Stimulated activated CD8-positive, alpha-beta memory T cell treated with anti-CD3 and anti-CD28 coated beads, Interleukin-12 subunit alpha, Interleukin-12 subunit beta, amount 100 ng/mL, for 1 hour (primary cell): ENCODE measurements around the gene GSTO2.
A peak's percentile ranks its signal among the peaks of the same experiment; 100 is the strongest.

Experiments
- DNase-seq: peaks from one replicate; pipeline ENCODE4 v3.0.0-alpha.2; 2020; ENCODE audit warnings: low read depth

GSTO2 gene

DNA sequence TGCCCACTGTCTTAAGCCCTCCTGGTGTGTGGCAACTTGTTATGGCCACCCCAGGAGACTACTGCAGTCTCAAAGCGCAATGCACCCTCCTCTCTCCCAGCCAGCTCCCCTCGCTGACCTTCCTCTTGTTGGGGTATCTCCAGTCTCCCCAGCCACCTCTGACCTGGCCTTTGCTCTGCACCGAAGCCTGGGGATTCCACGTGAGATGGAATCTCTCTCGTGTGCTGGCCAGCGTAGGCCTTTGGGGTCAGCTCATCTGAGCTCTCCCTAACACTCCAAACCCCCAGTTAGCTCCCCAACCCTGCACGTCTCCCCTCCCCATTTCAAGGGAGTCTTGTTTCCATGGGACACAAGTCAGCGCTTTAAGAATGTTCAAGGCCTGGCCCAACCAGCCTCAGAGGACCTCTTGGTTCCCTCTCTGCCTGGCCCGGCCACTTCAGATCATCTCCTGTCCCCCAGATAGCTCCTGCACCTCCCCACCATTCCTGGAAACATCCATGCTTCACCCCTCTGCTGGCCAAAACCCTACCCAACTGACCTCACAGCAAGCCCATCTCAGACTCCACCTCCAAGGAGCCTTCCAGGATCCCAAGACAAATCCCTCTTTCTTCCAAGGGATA is 58.1 kb downstream of the GSTO2 start:
- DNase-seq: no peak

DNA sequence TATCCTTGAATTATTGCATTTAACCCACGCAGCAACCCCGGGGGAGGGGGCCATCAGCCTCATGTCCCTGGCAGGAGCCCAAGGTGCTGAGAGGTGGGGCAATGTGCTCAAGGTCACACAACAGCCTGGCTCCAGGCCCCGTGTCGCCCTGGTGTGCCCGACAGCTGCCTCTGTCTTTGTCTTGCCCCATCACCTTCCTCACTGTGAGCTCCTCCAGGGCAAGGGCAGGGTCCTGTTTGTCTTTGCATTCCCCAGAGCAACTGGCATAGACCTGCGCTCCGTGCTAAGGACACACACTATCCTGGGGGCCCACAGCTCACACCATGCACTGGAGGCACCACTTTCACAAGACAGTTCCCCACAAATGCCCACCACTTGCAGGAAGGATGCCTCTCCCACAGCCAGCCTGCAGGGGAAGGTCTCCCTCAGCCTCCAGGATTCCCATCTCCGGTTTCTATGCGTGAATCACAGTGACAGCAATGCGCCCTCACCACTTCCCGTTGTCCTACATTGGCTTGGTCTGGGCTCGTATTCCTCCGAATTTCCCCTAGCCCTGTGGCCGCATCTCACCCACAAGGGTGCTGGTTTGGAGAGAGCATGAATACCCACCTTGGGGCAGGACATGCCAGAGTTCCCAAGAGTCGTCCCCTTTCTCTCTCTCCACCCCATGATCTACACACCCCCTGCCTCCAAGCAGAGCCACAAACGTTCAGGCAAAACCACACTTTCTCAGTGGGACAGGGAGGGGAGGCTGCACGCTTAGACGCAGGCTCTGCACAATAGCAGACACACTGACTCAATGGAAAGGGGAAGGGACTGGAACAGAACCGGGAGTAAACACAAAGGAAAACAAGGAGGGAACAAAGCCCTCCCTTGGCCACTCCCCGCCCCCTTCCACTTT is 59.0 kb downstream of the GSTO2 start:
- no peak for DNase-seq

DNA sequence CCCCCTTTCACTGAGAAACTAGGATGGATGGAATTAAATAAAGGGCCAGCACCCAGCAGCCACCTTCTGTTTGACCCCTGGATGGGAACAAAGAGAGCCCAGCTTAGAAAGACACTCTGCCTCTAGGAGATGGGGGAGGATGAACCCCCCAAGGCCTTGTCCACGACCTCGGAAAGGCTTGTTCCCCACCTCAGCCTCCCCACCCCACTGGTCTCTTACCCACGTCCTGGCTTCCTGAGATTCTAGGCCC is 59.6 kb downstream of the GSTO2 start:
- no peak for DNase-seq

DNA sequence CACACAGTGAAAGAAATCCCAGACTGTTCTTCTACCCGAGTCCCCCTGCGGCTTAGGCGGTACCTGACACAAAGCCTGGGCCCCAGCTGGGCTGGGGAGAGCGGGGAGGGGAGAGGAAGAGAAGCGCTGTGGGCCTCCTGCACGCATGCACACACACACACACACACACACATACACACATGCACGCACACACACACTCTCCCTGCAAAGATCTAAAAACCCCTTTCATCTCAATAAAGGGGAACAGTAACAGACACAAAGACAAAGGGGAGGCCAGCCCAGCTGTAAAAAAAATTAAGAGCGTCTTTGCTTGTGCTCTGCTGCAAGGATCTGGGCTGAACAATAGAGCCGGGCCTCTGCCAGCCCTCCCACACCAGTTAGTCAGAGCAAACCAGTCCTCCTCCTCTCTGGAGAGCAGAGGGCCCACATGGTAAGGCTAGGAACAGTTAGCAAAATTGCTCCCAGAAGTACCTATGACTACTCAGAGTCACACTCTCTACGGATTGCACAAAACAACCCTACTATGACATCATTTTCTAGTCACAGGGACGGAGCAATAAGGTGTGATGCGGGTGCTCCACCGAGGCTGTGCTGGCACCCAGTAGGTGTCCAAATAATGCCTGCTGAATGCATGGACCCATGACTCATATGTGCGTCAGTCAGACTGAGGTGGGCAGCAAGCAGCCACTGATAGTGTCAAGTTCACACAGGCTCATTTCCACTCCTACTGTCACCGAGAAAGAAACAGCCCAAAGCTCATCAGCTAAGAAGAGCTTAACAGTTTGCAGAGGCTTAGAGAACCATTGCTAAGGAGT is 60.1 kb downstream of the GSTO2 start:
- peak; percentile 47 for DNase-seq

DNA sequence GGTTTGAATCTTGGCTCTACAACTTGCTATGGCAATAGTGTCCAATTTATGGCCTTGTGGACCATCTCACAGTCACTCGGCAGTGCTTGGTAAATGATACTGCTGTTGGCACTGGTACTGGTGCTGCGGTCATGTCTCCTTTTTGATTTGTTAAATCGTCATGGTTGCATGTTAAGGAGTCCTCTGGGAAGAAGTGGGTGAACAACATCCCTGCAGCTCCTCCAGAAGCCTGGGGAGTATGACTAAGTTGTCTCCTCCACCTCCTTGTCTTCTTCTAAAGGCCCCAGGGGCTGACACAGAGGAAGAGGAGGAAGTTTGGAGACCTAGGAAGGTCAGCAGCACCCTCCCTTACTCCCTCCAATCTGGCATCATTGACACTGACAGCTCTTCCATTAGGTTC is 60.8 kb downstream of the GSTO2 start:
- no peak for DNase-seq

DNA sequence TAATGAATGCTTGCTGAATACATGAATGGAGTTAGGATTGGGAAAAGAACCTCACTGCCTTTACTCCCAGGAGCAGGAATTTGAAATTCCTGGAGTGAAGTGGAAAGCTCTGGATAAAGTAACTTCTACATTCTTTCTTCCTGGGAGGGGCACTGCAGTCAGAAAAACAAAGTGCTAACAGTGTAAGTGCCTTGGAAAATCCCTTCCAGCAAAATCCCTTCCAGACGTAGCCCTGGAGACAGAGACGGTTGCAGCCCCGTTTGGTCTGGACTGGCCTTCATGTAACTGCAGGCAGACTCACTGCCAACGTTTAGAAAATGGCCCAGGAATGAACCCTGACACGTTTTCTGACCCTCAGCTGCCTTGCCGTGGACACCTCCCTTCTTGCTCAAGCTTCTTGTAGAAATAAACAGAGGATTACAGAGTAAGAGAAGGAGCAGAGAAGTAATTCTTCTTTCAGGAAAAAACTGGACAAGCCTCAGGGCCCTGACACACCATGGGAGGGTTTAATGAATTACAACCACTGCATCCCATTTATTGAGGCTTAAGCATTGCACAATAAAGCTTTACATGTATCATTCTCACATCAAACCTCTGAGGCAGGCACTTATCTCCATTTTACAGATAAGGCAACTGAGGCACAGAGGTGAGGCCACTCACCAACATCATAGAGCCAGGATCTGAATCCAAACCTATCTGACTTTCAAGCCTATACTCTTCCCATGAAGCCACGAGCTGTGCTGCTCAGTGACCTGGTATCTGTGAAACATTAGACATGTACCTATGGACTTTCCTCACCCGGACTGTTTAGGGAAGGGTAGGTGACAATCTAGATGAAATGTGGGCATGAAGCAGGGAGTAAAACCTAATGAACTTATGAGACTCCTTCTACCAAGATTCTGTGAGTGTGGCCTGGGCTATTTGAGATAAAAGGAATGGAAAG is 61.5 kb downstream of the GSTO2 start:
- no peak for DNase-seq

DNA sequence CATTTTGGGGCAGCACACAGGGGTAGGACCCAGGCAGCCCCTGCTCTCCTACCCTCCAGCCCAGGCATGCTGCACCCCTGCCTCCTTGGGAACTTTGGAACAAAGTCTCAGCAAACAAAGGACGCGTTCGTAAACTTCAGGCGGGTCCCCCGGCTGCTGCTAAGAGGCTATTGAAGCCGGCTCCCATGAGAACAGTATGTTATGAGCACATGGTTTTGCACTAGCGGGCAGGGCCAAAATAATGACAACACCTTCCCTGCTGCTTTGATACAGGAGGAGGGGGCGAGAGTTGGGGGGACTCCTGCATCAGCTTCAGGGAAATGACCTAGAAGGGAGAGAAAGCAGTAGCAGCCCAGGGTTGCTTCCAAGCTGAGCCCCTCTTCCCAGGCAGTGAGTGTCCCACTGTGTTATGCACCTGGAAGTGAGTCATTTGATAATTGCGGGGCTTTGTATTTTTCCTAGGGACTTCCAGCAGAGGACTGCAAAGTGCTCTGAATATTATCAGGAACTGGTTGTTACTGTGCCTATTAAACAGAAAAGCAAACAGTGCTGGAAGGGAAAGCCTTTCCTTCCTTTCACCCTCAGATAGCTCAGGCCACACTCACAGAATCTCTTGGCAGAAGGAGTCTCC is 62.3 kb downstream of the GSTO2 start:
- DNase-seq: no peak

DNA sequence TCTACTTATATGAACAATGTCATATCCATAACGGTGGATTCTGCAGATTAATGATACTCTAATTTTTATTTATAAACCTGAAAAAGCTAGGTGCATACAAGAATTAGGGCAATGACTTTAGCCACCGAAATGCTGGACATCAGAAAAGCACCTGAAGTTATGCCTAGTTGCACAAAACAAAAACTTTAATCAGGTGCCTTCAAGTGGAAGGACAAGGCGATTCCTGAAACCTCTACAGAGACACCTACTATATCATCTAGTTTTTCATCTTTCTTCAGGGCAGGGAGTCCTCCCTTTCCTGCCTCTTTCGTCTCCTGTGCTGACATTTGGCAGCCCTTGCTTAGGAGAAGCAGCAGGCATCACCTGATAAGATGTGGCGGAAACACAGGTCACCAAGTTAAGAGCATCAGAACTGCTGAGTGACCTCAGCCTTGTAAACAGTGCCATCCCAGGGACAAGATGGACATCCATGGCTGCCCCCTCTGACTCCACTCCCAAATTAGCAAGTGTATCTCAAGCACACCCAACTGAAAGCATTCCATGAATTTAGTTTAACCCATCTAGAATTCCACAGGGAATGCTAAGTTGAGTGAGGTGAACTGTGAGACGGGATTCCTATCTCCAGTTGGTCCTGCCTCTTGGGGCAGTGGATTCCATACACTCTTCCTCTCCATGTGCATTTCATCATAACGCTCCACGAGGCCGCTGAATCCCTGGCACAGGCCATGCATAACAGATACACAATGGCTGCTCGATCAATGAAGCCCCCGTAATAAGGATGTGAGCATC is 63.5 kb downstream of the GSTO2 start:
- DNase-seq: no peak

DNA sequence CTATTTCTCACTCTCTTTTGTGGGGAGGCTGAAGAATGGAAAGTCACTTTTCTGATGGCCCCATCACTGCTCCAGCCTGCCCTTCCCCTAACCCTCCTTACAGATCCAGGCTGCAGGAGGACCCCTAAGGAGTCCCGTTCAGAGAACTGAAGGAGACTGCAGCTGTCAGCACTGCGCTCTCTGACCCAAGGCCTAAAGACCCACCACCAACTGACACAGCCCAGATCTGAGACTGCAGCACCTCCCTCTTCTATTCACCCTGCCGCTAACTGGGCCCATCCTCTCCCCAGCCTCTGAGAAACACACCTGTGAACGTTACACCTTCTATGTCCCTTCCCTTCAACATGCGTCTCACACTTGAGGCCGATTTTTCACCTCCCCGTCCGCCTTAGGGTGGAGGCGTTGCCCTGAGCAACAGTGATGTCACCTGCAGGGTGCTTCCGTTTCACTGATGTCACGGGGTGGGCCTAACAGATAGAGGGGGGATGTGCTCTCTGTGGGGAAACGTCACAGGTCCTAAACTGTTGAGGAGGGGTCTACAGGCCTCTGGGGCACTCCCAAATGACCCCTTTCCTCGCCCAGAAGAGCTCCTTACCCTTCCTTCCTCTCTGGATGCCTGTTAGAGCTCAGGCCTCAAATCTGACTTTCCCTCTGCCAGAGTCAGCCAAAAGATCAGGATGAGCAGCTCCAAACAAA is 64.2 kb downstream of the GSTO2 start:
- peak; percentile 52 for DNase-seq

DNA sequence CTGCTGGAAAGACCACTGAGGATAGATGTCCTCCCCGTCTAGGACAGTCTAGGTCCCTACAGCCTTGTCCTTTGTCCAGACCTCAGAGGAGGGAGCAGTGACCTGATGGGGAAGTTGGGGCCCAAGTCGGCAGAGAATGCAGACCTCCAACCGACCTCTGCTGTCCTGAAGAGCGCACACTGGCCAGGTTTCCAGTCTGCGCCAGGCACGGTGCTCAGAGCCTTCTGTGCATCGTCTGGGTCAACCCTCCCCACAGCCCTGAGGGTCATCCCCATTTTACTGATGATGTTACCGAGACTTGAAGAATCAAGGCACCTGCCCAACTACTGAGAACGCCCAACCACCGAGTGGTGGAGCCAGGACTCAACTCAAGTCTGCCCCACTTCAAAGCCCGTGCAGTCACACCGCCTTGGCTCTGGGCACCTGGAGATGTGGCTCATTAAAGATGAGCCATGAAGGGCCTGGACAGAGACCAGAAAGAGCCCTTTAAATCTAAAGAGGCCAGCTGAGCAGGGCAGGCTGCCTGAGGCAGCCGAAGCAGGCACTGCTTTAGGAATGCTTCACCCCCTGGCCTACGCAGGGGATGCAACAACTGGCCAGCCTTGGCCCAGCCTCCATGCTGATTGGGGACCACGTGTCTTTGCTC is 64.9 kb downstream of the GSTO2 start:
- no peak for DNase-seq

DNA sequence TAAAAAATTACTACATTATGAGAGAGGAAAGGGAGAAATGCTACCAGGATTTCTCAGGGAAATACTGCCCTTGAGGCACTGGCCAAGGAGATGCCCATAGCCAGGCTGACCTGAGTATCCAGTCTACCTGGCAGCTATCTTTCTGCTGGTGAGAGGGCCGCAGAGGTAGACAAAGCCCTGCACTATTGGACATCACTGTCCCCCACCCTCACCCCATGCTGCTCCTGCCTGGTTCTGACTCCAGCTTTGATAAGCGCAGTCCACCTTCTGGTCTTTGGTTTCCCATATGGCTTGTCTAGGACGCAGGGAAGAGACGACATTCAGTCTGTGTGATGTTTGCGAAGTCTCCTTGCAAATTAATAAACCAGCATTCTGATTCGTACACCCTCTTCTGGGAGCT is 65.6 kb downstream of the GSTO2 start:
- DNase-seq: no peak

DNA sequence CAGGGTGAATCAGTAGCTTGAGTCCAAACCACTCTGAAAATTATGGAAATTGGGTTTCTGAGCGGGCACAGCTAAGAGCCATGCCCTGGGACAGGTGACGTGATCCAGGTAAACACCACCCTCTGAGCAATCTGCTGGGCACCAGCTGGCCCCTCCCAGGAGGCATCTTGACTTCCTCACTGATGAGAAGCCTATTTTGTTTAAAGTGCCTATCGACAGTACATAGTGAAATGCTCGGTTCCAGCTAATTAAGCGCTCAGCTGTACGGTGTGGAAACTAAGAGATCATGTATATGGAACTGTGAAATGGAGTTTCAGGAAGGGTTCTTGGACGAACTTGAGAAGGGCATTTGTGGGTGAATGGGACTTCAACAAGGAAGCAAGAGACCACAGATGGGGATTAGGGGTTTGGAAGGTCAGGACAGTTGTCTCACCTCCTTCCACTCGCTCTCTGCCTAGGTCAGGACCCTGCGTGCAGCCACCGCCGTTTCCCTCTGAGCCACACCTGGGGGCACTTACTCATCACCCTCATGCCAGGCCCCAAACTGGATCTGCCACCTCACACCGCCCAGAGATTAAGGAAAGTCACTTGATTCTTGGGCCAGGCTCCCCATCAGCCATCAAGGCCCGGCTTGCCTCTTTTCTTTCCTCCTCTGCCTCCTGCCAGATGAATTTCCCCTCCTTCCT is 66.1 kb downstream of the GSTO2 start:
- no peak for DNase-seq

DNA sequence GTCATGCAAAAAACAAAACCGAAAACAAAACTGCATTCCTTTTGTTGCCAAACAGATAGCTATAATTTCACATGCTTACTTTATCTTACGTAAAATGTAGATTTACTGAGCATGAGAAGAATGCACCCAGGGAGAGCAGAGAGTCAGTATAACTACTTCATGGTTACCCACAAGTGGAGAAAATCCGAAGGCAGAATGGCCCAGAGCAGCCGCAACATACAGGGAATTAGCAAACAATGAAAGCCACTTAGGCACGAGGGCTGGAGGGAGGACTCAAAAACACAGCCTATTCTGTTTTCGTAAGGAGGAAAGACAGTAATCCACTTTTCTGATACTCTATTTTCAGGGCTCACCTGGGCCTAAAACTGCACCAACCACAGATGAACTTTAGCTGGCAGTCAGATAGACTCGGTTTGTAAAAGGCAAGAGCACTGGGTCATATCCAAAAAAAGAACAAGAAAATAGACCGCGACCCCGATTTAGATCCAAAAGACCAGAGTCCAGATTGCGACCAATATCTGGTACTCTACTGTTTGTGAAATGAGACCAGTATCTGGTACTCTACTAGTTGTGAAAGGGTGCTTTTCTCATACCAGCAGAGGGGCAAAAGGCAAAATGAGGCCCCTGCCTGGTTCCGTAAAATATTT is 68.0 kb downstream of the GSTO2 start:
- DNase-seq: no peak

DNA sequence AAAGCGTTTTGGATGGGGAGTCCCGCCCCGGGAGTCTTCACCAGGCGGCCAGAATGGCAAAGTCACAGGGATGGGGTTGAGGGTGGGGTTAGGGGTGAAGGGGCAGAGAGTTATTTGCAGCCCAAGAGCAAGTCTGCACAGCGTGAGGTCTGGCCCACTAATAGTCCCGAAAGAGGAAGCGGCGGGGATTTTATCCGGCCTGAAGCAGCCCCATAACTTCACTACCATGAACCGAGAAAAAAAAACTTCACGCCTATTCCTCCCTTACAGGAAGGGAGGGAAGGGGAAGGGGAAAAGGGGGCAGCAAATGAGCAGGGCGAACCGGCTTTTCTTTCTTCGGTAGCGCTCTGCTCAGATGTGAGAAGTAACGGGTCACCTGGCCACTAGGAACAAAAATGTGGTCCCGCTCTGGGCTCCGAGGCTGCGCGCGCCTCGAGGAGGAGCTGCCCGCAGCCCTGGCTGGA is 68.6 kb downstream of the GSTO2 start:
- no peak for DNase-seq

DNA sequence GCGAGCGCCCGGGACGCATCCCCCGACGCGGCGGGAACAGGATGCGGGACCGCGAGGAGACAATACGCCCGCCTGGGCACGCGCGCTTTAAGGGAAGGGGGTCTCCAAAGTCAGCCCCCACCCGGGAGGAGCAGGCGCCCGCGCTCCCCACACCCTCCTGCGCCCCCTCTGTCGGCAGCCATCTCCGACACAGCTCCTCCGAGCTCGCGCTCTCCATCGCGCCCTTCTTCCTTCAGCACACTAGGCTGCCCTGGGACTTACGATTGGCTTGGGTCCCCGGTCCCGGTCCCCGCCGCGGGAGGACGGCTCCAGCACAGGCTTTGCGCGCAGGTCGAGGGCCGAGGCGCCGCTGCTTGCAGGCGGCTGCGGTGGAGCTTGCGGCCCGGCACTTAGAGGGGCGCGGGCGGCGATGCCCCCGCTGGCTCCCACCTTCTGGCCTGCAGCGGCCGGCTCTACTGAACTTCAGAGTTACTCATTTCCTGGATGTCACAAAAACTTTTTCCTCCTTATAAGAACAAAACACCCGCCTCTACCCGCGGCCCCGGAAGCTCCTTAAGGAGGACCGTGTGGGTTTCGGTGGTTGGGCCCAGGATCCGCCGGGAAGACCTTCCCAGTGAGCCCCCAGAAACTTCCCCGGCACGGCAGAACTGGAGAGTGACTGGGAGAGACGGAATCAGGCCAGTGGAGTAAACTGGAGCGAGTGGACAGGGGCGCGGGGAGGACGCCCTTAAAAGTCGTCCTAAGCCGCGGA is 69.2 kb downstream of the GSTO2 start, which contains the start of gene ITPRIP:
ITPRIP (minus strand) TSS at position 481 of the 751 bp plus-strand sequence. CDS start 22,414 bp downstream, outside the sequence.
- peak; percentile 54 for DNase-seq

DNA sequence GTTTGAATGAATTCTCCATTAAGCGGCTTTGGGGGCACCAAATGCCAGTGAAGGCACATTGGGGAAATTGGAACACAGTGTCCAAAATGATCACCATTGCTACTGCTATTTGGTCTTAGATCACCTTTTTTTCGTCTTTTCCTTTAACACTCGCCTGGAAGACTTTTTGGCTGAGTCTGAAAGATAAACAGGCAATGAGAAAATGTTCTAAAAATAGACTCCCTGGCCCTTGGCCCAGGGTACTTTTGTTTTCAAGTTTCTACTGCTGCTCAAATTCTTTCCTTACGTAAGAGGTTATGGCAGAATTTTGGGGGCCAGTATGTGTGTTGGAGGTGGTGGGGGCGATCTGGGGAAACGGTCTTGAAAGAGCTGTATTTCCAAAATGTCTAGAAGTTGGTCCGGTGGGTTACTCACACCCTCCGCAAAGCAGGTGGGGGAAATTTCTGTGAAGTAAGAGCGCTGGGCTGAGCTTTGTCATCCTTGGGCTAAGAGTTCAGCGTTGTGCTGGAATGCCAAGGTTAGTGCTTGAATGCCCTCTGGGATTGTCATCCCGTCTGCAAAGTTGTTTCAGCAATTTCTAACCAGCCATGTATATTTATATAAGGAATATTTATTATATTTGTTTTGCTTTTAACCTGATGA is 70.6 kb downstream of the GSTO2 start:
- DNase-seq: no peak

DNA sequence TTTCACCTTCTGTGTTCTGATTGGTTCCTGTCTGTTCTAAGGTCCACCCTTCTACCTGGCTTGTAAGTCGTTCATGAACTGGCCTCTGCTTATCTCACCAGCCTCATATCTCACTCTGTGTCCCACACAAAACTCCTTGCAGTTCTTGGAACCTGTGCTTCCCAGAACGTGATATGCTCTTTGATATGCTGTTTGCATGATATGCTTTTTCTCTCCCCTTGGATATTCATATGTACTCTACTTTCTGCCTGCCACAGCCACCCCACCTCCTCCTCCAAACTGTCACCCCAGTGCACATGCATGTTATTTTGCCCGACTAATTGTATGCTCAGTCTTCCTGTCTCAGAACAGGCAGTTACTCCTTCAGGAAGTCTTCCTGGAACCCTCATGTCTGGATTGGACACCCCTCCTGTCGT is 71.1 kb downstream of the GSTO2 start:
- DNase-seq: no peak
